ENCODE measurements around the gene KLHL17.
A peak's percentile ranks its signal among the peaks of the same experiment; 100 is the strongest.

KLHL17 gene

DNA sequence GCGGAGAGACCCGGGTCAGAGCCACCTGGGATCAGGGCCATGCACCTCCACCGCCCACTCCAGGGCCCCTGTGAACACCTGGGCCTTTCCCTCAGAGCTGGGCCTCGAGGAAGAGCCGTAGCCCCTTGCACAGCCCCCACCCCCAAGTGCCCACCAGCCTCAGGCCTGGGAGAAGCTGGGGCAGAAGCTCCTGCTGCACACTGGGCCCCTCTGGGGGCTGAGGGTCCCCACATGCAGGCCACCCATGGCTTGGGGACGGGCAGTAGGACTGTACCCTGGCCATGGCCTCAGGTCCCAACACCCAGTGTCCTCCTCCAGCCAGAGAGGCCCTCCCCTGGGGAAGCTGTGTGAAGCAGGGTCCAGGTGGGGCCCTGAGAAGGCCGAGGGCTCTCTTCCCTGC is 7.8 kb upstream of the KLHL17 start:
- TF ChIP-seq, protein P1, sequence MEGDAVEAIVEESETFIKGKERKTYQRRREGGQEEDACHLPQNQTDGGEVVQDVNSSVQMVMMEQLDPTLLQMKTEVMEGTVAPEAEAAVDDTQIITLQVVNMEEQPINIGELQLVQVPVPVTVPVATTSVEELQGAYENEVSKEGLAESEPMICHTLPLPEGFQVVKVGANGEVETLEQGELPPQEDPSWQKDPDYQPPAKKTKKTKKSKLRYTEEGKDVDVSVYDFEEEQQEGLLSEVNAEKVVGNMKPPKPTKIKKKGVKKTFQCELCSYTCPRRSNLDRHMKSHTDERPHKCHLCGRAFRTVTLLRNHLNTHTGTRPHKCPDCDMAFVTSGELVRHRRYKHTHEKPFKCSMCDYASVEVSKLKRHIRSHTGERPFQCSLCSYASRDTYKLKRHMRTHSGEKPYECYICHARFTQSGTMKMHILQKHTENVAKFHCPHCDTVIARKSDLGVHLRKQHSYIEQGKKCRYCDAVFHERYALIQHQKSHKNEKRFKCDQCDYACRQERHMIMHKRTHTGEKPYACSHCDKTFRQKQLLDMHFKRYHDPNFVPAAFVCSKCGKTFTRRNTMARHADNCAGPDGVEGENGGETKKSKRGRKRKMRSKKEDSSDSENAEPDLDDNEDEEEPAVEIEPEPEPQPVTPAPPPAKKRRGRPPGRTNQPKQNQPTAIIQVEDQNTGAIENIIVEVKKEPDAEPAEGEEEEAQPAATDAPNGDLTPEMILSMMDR (conservative IDR thresholded peaks at IDR 0.05; ENCODE audit: control insufficient read depth, insufficient read depth, low read depth, low read length), result no peak
- no peak for DNase-seq (ENCODE audit: low read depth)
- no peak overlapping the region for H3K4me3 ChIP-seq (ENCODE audit: control insufficient read depth, low read depth, low read length)

DNA sequence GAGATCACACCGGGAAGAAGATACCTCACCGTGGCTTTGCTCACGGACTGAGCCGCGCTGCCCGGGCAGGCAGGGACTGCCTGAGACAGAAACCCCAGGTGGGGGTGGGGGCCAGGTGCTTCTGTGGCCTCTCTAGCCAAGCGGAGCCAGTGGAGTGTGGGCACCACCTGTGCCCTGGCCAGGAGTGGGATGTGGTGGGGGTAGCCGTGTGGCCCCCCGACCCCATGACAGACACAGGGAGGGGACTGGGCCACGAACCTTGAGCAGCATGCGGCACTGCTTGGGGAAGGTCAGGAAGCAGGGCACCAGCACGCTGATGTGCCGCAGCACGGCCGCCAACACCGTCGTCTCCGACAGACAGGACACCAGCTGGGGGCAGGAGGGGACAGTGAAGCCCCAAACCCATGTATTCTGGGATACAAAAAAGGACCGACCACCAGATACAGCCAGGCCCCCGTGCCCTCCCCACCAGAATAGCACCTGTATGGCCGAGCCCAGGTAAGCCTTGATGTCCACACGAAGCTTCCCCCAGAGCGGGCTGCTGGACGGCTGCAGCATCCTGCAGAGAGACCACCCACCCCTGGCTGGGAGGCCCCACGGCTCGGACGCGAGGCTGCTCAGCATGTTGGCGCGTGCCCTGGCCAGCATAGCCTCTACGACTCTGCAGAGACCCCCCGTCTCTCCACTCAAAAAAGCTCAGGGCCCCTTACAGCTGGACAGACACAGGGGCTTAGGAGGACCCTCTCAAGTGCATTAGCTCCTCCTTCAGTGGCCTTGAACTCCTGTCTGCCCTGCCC is 6.7 kb upstream of the KLHL17 start:
- TF ChIP-seq, protein P1 (conservative IDR thresholded peaks at IDR 0.05; ENCODE audit: control insufficient read depth, insufficient read depth, low read depth, low read length), result no peak
- no peak overlapping the region for H3K4me3 ChIP-seq (ENCODE audit: control insufficient read depth, low read depth, low read length)

DNA sequence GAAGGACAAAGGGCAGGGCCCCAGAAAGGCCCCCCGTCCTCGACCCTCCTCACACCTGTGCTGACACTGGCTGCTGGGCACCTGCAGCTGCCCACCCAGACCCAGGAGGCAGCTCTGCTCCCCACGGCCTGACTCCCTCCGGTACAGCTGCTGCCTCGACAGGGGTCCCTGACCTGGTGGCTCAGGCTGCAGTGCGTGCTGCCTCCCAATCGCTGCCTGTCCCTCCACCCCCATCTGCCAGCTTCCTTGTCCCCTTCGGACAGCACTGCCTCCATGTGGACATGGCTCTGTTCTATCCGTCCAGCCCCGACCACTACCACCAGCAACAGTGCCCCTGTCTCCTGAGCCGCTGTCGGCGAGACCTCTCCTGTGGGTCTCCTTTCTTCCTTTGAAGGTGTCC is 5.5 kb upstream of the KLHL17 start:
- no peak overlapping the region for H3K4me3 ChIP-seq (ENCODE audit: control insufficient read depth, low read depth, low read length)
- no peak for DNase-seq (ENCODE audit: low read depth)
- TF ChIP-seq, protein P1 (conservative IDR thresholded peaks at IDR 0.05; ENCODE audit: control insufficient read depth, insufficient read depth, low read depth, low read length), result no peak

More for the DNA sequence above, 6.7 kb upstream of the KLHL17 start:
- no peak for DNase-seq (ENCODE audit: low read depth)

DNA sequence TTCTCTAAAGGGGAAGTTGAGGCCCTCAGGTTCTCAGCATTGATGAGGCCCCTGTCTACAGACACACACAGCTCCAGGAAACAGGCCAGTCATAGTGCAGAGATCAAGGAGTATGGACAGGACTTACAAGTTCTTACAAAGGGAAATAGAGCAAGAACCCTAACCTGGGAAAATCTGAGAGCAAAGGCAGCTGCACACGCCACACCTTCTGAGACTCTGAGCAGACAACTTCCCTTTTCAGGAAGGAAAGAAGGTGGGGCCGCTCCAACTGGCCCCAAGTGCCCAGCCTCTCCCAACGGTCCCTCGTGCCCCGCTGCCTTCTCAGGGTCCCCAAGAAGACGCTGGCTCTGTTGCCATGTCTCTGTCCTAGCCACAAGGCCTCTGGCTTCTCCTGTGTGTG is 4.9 kb upstream of the KLHL17 start:
- no peak overlapping the region for H3K4me3 ChIP-seq (ENCODE audit: control insufficient read depth, low read depth, low read length)
- DNase-seq (ENCODE audit: low read depth), result no peak
- TF ChIP-seq, protein P1 (conservative IDR thresholded peaks at IDR 0.05; ENCODE audit: control insufficient read depth, insufficient read depth, low read depth, low read length), result no peak

DNA sequence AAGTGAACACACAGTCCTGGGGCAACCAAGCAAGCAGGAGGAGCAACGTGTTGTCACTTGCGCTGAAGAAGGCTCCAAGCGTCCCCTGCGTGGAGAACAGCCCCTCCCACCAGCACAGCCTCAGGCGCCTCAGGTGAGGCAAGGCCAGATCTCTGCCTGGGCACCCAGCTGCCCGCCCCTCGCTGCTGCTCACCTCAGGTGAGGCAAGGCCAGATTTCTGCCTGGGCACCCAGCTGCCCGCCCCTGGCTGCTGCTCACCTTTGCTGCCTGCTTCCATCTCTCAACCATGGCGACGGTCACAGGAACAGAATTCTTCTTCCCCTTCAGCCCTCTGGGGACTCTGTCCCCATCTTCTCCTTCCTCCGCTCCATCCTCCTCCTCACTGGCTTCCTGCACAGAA is 3.7 kb upstream of the KLHL17 start:
- TF ChIP-seq, protein P1 (conservative IDR thresholded peaks at IDR 0.05; ENCODE audit: control insufficient read depth, insufficient read depth, low read depth, low read length), result no peak
- no peak overlapping the region for H3K4me3 ChIP-seq (ENCODE audit: control insufficient read depth, low read depth, low read length)
- no peak for DNase-seq (ENCODE audit: low read depth)

DNA sequence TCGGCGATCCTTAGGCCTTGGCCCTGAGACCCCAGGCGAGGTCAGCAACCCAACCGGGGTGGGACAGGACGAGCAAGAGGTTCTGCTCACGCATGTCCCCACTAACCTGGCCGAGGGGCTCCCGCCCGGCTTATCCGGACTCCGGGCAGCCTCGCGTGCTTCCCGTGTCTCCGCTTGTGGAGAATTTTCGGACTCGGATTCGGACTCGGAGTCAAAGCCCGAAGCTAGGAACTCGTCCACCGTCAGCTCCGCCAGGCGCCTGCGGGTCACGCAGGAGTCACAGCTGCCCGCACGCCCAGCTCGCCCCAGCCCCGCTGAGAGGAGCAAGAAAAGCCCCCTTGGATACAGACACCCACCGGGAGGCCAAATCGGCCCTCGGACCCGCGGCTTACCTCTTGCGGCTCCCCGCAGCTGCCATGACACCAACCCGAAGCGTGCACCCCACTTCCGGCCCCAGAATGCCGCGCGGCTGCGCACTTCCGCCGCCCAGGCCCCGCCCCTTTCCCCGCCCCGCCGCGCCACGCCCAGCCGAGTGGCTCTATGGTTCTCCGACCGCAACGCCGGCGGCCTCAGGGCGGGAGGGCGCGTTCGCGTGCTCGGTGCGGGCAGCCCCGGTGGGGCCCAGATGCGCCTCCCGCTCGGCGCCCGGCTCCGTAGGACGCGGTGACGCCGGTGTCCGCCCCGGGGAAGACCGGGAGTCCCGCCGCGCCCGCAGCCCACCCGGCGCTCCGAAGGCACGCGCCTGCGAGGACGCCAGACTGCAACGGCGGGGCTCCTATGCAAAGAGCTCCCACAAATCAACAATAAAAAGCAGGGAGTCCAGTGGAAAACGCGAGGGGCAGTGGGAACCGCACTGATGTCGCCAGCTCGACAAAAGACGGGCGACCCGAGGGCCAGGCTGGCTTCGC is 1.3 kb upstream of the KLHL17 start, which contains the start of gene NOC2L:
Gene NOC2L, minus strand, starts transcription at position 434 of the 908 bp plus-strand sequence. Its CDS starts 16 bp downstream, at position 418.
- DNase-seq (ENCODE audit: low read depth), result peak; percentile 78
- TF ChIP-seq, protein P1 (conservative IDR thresholded peaks at IDR 0.05; ENCODE audit: control insufficient read depth, insufficient read depth, low read depth, low read length), result no peak
- peak within 1 kb of the TSS; percentile 98 for H3K4me3 ChIP-seq (ENCODE audit: control insufficient read depth, low read depth, low read length)

Measured in fibroblast of mammary gland (primary cell).